Muscle of leg (tissue), 16 donors: ENCODE data around the gene ST8SIA4. TPM values are rescaled to one million over a fixed set of nuclear protein-coding genes. Genes with fewer than 3 reads are reported as not detected.

ENCODE experiments used
- DNase-seq: peaks from one replicate; pipeline ENCODE4 v3.0.0; 2013
- H3K27ac ChIP-seq: one replicate; pipeline ENCODE4 v1.5.1; 2013; ENCODE audit warnings: mild to moderate bottlenecking, low read length, control low read depth
- H3K27me3 ChIP-seq: one replicate; pipeline ENCODE4 v1.6.1; 2013; ENCODE audit warnings: low read length; ENCODE audit not compliant: control insufficient read depth, insufficient read depth
- H3K36me3 ChIP-seq: one replicate; pipeline ENCODE4 v1.6.1; 2013; ENCODE audit warnings: low read length; ENCODE audit not compliant: control insufficient read depth, insufficient read depth
- H3K4me1 ChIP-seq: one replicate; pipeline ENCODE4 v1.6.1; 2013; ENCODE audit warnings: low read length; ENCODE audit not compliant: control insufficient read depth, insufficient read depth
- H3K4me3 ChIP-seq: one replicate; pipeline ENCODE4 v1.5.1; 2013; ENCODE audit warnings: low read length, control low read depth
- H3K9me3 ChIP-seq: replicated peaks from 2 replicates; pipeline ENCODE4 v1.6.1; 2013; ENCODE audit warnings: low read depth, low read length; ENCODE audit not compliant: control insufficient read depth
- WGBS: methylation state at CpG from one replicate; pipeline ENCODE4 v1.1.5; 2013; ENCODE audit warnings: missing lambda C conversion rate; ENCODE audit not compliant: insufficient coverage; 5-methylcytosine and 5-hydroxymethylcytosine counted together
- long read RNA-seq, 11 donors: transcript quantifications; one replicate each; lab custom pipeline, GENCODE V29; 2026
- polyA plus RNA-seq, 8 donors: library from polyadenylated mRNA; unstranded; fragments of 120-200 nt; gene quantifications; one replicate each; pipeline versions ENCODE4 v1.2.1 to v1.2.3, GENCODE V29; 2013; ENCODE audit warnings: inconsistent platforms in 1 of 8, low replicate concordance in 1 of 8; ENCODE audit not compliant: insufficient read length in 8 of 8, insufficient read depth in 1 of 8
- total RNA-seq: library from RNA; stranded (reverse); fragments of 120-200 nt; gene quantifications from one replicate; pipeline ENCODE4 v1.2.4, GENCODE V29; 2013

Gene ST8SIA4, protein sequence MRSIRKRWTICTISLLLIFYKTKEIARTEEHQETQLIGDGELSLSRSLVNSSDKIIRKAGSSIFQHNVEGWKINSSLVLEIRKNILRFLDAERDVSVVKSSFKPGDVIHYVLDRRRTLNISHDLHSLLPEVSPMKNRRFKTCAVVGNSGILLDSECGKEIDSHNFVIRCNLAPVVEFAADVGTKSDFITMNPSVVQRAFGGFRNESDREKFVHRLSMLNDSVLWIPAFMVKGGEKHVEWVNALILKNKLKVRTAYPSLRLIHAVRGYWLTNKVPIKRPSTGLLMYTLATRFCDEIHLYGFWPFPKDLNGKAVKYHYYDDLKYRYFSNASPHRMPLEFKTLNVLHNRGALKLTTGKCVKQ
- 9.3 TPM for total RNA-seq
- polyA plus RNA-seq = 1 to 10 TPM; 4.5 to 7.9 (median 5.5) TPM
- long read RNA-seq, donor 1, full-length matches to known transcripts = 2 of 2 reads
- long read RNA-seq, donor 1, partial matches to known transcripts = 0 of 2 reads
- long read RNA-seq, donor 1, other reads (novel, unspliced or antisense) = 0 of 2 reads
- long read RNA-seq, donor 2 = 0 reads
- long read RNA-seq, donor 3, full-length matches to known transcripts = 1 of 1 reads
- long read RNA-seq, donor 3, partial matches to known transcripts = 0 of 1 reads
- long read RNA-seq, donor 3, other reads (novel, unspliced or antisense) = 0 of 1 reads
- long read RNA-seq, donor 4, full-length matches to known transcripts = 3 of 3 reads
- long read RNA-seq, donor 4, partial matches to known transcripts = 0 of 3 reads
- long read RNA-seq, donor 4, other reads (novel, unspliced or antisense) = 0 of 3 reads
- long read RNA-seq, donor 5, full-length matches to known transcripts = 7 of 7 reads
- long read RNA-seq, donor 5, partial matches to known transcripts = 0 of 7 reads
- long read RNA-seq, donor 5, other reads (novel, unspliced or antisense) = 0 of 7 reads
- long read RNA-seq, donor 6, full-length matches to known transcripts = 3 of 3 reads
- long read RNA-seq, donor 6, partial matches to known transcripts = 0 of 3 reads
- long read RNA-seq, donor 6, other reads (novel, unspliced or antisense) = 0 of 3 reads
- long read RNA-seq, donor 7, full-length matches to known transcripts = 1 of 1 reads
- long read RNA-seq, donor 7, partial matches to known transcripts = 0 of 1 reads
- long read RNA-seq, donor 7, other reads (novel, unspliced or antisense) = 0 of 1 reads
- long read RNA-seq, donor 8, full-length matches to known transcripts = 2 of 2 reads
- long read RNA-seq, donor 8, partial matches to known transcripts = 0 of 2 reads
- long read RNA-seq, donor 8, other reads (novel, unspliced or antisense) = 0 of 2 reads
- long read RNA-seq, donor 9, full-length matches to known transcripts = 4 of 4 reads
- long read RNA-seq, donor 9, partial matches to known transcripts = 0 of 4 reads
- long read RNA-seq, donor 9, other reads (novel, unspliced or antisense) = 0 of 4 reads
- long read RNA-seq, donor 10, full-length matches to known transcripts = 6 of 6 reads
- long read RNA-seq, donor 10, partial matches to known transcripts = 0 of 6 reads
- long read RNA-seq, donor 10, other reads (novel, unspliced or antisense) = 0 of 6 reads
- long read RNA-seq, donor 11, full-length matches to known transcripts = 2 of 2 reads
- long read RNA-seq, donor 11, partial matches to known transcripts = 0 of 2 reads
- long read RNA-seq, donor 11, other reads (novel, unspliced or antisense) = 0 of 2 reads

DNA sequence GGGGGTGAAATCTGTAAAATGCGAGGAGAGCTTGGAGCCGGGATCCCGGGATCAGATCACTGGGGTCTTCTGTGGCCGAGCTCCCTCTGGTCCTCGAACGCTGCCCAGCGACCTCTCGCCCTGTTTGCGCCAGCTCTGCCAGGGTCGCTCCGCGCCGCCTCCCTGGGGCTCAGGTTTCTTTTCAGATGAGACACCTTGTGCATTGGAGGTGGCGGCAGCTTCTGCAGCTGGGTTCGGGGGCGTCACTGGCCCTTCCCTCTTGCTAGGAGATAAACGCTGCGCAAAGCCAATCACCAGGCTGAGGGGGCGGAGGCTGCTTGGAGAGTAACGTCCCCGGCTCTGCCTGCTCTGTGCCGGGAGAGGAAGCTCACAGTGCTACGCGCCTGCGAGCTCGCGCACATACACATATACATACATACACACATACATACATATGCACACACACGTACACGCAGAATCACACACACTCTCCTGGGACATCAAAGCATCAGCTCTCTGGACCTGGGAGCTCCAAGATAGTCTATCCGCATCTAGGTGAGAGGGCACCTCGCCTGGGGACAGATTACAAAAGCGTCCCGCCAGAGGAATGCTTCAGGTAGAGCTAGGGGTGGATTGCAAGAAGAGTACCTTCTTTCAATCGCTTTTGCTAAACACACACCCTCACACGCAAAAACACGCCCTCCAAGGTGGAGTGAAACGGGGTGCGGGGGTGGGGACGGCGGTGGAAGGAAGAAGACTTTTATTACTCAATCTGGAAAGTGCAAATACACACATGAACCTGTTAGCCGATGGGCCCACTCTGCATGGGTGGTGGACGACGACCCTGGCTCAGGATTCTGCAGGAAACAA lies at the start of gene ST8SIA4:
Gene ST8SIA4, minus strand, starts transcription at position 244 of the 849 bp plus-strand sequence. CDS start 327 bp downstream, outside the sequence.
- Histone ChIP-seq H3K4me1 (peaks cover 16% of the 10 kb centered on the region), H3K27ac (peak within 1 kb of the TSS; percentile 95), H3K36me3 (no peaks in the 10 kb centered on the region), H3K9me3 (no peaks in the 10 kb centered on the region), H3K27me3 (peaks cover 16% of the 10 kb centered on the region), H3K4me3 (peak within 1 kb of the TSS; percentile 69)
- WGBS = 0% methylated on average over 24 of the region's 43 CpGs
- peak; percentile 94 for DNase-seq

DNA sequence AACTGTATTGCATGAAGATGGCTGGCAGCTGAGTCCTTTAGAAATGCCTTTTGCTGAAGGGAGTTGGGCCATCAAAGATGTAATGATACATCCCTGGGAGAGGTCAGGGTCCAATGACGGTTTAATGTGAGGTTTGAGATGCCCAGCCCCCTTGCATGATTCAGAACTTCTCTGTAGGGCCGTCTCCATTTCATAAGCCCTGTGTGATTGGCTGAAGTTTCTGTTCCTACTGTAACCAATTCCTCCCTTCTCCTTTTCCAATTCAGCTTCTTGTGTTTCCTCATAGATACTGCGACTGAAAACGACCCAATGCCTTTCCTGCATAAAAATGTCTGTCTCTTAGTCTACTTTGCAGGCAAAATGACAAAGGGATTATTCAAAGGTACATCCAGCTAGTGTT lies 47.9 kb upstream of the ST8SIA4 start:
- no CpG with 5 or more reads among the region's 4 CpGs for WGBS
- Histone ChIP-seq H3K27me3 (no peaks in the 10 kb centered on the region), H3K4me1 (no peaks in the 10 kb centered on the region), H3K9me3 (no peaks in the 10 kb centered on the region), H3K36me3 (no peaks in the 10 kb centered on the region), H3K4me3 (no peak overlapping the region), H3K27ac (no peak overlapping the region)
- DNase-seq = peak; percentile 15

DNA sequence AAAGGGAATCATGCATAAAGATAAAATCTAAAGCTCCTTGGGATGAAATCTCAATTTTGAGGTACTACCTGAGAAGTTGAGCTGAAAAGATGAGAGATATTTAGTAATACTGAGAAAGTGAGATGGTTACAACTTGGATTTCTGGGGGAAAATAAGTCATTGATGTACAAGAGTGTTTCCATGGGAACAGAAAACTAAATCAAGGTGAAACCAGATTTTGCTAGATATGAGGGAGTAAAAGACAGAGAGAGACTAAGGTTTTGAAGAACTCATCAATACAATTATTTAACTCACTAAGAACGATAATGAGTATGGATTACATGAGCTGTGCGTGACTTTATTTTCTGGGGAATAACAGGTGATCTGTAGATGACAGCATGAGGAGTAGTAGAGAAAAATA lies 10.2 kb upstream of the ST8SIA4 start:
- H3K27ac ChIP-seq = no peak overlapping the region
- H3K4me1 ChIP-seq = no peaks in the 10 kb centered on the region
- H3K27me3 ChIP-seq = no peaks in the 10 kb centered on the region
- no peaks in the 10 kb centered on the region for H3K36me3 ChIP-seq
- no peak for DNase-seq
- H3K4me3 ChIP-seq = no peak overlapping the region
- H3K9me3 ChIP-seq = peaks cover 2% of the 10 kb centered on the region
- no CpG with 5 or more reads among the region's 2 CpGs for WGBS

DNA sequence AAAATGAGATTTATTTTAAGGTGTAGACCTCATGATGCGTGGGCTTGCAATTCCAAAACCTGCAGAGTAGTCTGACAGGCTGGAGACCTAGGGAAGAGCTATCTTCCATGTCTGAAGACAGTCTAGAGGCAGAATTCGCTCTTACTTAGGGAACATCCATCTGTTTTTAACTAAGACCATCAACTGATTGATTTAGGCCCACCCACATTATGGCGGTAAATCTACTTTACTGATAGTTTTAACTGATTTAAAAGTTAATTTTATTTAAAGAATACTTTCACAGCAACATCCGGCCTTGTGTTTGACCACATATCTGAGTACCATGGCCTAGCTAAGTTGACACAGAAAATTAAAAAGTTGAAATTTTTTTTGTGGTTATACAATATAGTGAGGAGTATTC lies 6.0 kb upstream of the ST8SIA4 start:
- Histone ChIP-seq H3K36me3 (no peaks in the 10 kb centered on the region), H3K4me1 (peaks cover 4% of the 10 kb centered on the region), H3K4me3 (no peak overlapping the region), H3K27me3 (peaks cover 7% of the 10 kb centered on the region), H3K9me3 (no peaks in the 10 kb centered on the region), H3K27ac (no peak overlapping the region)
- DNase-seq = no peak
- no CpG with 5 or more reads among the region's 4 CpGs for WGBS

DNA sequence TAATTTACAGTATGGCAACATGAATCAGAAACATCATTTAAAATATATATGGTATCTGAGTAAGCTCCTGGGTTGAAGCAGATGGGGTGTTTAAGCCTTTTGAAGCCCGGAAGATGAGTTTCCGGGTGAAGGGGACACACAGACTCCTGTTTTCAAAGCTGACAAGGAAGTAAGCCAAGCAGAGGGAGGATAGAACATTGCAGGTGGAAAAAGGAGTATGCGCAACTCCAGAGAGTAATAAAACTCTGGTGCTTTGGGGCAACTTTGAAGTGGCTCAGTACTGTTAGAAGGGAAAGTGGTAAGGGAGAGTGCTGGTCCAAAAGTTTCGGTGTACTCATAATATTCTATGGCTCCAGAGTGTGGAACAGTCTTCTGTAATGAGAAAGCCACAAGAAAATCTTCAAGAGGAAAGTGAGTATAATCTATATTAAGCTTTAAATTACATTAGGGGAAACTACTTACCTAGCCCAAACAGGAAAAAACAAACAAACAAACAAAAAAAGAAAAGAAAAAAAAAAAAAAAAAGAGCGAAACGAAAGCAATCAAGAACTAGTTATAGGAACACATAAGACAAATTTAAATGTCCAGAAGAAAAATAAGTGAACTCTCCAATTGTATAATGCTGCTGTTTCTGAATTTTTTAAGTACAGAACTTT lies 2.3 kb upstream of the ST8SIA4 start:
- DNase-seq = no peak
- H3K36me3 ChIP-seq = no peaks in the 10 kb centered on the region
- no peak overlapping the region for H3K27ac ChIP-seq
- no peaks in the 10 kb centered on the region for H3K9me3 ChIP-seq
- 51% methylated on average over 3 of the region's 6 CpGs for WGBS
- no peak overlapping the region for H3K4me3 ChIP-seq
- H3K4me1 ChIP-seq = peaks cover 11% of the 10 kb centered on the region
- peaks cover 16% of the 10 kb centered on the region for H3K27me3 ChIP-seq

DNA sequence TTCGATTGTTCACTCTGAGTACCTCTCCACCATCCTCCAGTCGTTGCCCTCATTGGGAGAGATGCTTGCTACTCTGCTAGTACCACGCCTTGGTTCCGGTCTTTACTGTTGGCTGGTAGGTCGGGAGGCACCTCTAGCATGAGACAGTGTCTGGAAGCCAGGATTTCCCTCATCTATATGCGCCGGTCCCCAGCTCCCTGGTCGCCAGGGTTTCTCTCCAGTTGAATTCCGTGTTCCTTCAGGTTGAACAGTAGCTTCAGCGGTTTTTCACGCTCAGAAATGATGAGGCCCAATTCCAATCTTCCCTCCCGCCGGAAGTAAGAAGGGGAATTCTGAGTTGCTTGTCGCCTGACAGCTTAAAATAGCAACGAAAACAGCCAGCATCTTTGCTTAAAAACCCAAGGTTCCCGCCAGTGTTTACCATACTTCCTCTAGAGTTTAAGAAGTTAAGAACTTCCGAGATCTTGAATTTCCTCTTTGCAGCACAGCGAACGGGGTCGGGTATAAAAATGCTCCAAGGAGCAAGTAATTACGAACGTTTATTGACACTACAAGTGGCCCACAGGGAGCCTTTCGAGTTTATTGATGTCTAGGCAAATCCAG lies 1.3 kb upstream of the ST8SIA4 start:
- no peaks in the 10 kb centered on the region for H3K9me3 ChIP-seq
- peak overlapping the region; percentile 82 for H3K27ac ChIP-seq
- H3K4me1 ChIP-seq = peaks cover 16% of the 10 kb centered on the region
- 30% methylated on average over 13 of the region's 23 CpGs for WGBS
- peak overlapping the region; percentile 69 for H3K4me3 ChIP-seq
- H3K36me3 ChIP-seq = no peaks in the 10 kb centered on the region
- peak; percentile 67 for DNase-seq
- peaks cover 16% of the 10 kb centered on the region for H3K27me3 ChIP-seq

DNA sequence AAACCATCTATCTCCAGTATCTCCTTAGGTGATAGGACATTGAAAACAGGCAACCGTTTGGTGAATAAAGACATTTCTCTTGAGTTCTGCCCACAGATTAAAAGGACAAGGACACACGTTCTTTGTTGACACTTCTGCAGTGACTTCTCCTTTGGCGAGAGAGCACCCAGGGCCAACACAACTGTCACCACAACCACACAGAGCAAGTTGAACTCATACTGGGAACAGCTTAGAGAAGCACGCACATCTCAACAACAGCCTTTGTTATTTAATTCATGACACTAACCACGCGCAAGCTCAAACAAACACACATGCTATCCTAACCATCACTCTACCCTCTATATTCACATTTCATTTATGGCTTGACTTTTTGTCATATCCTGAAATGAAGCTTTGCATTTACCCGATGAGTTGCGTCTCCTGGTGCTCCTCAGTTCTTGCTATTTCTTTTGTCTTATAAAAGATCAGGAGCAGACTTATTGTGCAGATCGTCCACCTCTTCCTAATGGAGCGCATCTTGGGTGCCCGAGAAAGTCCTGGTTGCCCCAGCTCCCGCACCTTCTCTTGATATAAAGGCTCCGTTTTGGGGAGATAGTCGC lies 543 bp downstream of the ST8SIA4 start:
- WGBS = 0% methylated on average over 12 of the region's 14 CpGs
- peaks cover 16% of the 10 kb centered on the region for H3K4me1 ChIP-seq
- peaks cover 16% of the 10 kb centered on the region for H3K27me3 ChIP-seq
- H3K4me3 ChIP-seq = peak overlapping the region; percentile 69
- no peaks in the 10 kb centered on the region for H3K36me3 ChIP-seq
- peak overlapping the region; percentile 95 for H3K27ac ChIP-seq
- peak; percentile 46 for DNase-seq
- no peaks in the 10 kb centered on the region for H3K9me3 ChIP-seq

DNA sequence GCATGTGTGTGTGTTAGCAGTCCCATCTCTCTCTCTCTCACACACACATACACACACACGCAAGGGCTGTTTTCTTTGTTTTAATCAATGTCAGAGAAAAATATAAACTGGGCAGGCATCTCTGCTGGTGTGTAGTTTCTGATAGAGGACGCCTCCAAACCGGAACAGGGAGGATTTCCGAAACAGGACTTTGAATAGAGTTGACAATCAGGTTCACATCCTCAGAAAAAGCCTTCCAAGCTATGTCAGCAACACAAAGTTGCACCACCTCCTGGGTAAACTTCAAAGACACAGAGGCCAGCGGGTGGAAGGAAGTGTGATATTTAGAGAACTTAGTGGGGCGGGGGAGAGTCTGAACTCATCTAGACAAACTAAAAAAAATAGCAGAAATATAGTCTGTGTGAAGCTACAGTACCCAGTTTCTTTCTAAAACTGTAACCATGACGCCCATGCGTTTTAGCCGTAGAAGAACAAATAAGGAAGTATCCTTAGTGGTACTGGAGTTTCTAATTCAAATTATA lies 1.2 kb downstream of the ST8SIA4 start:
- Histone ChIP-seq H3K4me3 (peak overlapping the region; percentile 69), H3K27me3 (peaks cover 16% of the 10 kb centered on the region), H3K9me3 (no peaks in the 10 kb centered on the region), H3K4me1 (peaks cover 16% of the 10 kb centered on the region), H3K36me3 (no peaks in the 10 kb centered on the region), H3K27ac (peak overlapping the region; percentile 95)
- peak; percentile 83 for DNase-seq
- no CpG with 5 or more reads among the region's 9 CpGs for WGBS
